NCI-H2171 treated with DMSO at 0.1 percent for 48 hours (cell line): ENCODE data around the gene KBTBD2.
"Not testable (repeated sequence)": the region's sequence is repeated elsewhere in the genome, so short reads cannot be mapped to it uniquely, and the experiment has no call there.

Source experiments
- DNase-seq: peaks from one replicate; lab custom pipeline; 2025; lab: John Stamatoyannopoulos, UW

The KBTBD2 gene

GRCh38 chr7:32893207-32893524 lies 1.6 kb upstream of the KBTBD2 start:
- no peak for DNase-seq

- DNase-seq = peak; percentile 74
These were observed 1.1 kb upstream of the KBTBD2 start for GRCh38 chr7:32892521-32893206.

GRCh38 chr7:32891800-32892520 lies 400 bp upstream of the KBTBD2 start:
- DNase-seq = peak; percentile 98

GRCh38 chr7:32890793-32891042 lies 842 bp downstream of the KBTBD2 start:
- no peak for DNase-seq

- peak; percentile 71 for DNase-seq
These were observed 1.4 kb downstream of the KBTBD2 start for GRCh38 chr7:32890010-32890792.

GRCh38 chr7:32888505-32888904 lies 3.1 kb downstream of the KBTBD2 start:
- no peak for DNase-seq

DNA sequence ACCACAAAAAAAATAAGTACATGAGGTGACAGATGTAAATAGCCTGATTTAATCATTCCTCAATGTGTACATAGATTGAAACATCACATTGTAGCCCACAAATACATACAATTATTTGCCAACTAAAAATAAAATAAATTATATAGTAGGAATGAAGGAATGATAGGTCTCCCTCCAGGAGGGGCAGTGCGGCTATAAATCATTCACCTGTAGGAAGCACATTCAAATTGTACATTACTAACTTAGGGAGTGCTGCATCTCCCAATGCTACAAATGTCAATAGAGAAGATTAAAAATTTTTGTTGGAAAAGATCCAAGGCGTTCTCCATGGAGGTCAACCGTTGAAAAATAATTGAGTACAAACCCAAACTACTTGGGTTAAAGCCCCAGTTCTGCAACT lies 4.2 kb downstream of the KBTBD2 start:
- no peak for DNase-seq

DNA sequence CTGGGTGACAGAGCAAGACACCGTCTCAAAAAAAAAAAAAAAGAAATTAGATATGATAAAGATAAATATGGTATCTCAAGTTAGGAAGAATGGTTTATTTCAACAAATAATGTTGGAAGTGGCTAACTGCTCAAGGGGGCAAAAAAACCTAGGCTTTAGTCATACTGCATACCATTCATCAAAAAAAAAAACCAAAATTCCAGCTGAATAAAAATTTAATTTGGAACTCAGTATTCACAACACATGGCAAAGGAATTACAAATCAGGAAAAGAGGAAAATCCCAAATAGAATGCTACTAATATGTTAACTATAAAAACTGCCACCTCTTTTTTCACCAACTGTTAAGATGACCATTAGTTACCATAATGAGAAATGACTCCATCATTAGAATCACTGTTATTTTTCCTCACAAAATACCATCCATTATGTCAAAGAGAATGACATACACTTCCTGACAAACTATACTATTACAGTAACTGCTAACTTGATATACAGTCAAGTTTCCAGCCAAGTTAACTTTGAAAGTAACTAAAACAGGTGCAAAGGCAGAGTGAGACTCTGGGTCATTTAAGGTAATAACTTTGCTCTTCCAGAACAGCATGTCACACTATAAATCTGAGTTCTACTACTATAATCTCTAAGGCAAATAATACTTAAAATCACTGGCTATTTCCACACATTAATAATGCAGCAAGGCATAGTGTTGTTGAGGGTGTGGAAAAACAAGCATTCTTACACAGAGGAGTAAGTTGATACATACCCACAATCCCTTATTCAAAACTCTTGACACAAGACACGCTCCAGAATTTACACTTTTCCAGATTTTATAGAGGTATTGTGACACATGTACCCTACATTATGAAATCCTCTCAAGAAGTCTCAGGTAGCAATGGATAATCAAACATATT lies 10.2 kb downstream of the KBTBD2 start:
- DNase-seq = peak; percentile 20

GRCh38 chr7:32879460-32879859 lies 12.1 kb downstream of the KBTBD2 start:
- DNase-seq = peak; percentile 68

GRCh38 chr7:32878023-32878422 lies 13.5 kb downstream of the KBTBD2 start:
- peak; percentile 36 for DNase-seq

GRCh38 chr7:32872421-32872820 lies 19.1 kb downstream of the KBTBD2 start:
- no peak for DNase-seq

- no peak for DNase-seq
These were observed 19.8 kb downstream of the KBTBD2 start for GRCh38 chr7:32871624-32872371.

- DNase-seq = no peak
These were observed 21.3 kb downstream of the KBTBD2 start for GRCh38 chr7:32870298-32870697.

DNA sequence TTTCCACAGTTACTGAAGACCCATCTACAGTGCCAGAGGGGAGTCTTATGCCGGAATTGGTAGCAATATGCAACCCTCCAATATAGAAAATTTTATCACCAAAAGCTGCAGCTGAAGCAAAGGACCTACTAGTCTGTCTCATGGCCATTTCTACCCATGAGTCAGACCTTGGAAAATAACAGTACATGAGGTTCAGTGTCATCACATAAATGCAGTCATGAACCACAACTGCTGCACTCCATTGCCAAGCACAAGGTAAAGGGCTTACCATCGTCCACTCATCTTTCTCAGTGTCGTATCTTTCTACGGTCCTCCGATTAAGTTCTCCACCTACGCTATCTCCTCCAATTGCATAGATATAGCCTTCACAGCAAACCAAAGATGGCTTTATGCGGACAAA lies 21.8 kb downstream of the KBTBD2 start:
- DNase-seq = no peak

GRCh38 chr7:32868116-32868515 lies 23.4 kb downstream of the KBTBD2 start:
- no peak for DNase-seq

DNA sequence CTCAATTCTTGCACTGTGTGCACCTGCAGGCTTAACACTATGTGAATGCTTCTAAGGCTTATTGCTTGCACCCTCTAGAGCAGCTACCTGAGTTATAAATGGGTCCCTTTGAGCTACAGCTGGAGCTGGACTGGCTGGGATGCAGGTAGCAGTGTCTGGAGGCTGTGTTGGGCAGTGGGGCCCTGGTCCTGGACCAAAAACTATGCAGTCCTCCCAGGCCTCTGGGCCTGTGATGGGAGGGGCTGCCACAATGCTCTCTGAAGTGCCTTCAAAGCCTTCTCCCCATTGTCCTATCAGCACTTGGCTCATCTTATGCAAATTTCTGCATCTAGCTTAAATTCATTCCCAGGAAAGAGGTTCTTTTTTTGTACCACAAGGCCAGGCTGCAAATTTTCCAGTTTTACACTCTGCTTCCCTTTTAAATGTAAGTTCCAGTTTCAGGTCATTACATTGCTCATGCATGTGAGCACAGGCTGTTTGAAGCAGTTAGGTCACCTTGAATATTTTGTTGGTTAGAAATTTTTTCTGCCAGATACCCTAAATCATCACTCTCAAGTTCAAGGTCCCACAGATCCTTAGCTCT lies 26.0 kb downstream of the KBTBD2 start:
- DNase-seq = no peak

DNA sequence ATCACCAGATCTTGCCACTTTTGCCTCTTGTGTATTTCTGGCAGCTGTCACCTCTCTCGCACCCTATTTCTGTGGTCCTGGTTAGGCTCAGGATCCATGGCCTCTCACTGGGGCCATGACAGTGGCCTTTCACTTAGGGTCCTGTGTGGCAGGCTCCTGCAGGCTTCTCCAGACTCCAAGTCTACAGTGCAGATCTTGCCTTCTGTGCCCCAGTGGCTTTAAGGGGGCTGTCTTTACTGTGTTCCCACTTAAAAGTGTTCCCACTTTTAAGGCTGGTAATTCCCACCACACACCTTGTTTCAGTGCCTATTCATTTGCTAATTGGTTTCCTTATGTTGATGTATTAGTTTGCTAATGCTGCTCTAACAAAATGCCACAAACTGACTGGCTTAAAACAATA lies 27.7 kb downstream of the KBTBD2 start:
- not testable (repeated sequence) for DNase-seq

GRCh38 chr7:32860090-32860489 lies 31.5 kb downstream of the KBTBD2 start:
- DNase-seq = no peak

DNA sequence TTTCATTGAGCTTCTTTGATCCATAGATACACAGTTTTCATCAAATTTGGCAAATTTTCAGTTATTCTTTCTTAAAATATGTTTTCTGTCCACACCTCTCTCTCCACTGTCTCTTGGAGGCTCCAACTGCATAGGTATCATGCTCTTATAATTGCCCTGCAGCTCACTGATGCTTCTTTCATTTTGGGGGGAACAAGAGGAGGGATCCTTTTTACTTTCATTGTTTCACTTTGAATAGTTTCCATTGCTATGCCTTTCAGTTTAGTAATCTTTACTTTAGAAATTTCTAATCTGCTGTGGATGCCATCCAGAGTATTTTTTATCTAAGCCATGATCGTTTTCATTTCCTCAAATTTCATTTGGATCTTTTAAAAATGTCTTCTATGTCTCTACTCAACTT lies 32.9 kb downstream of the KBTBD2 start:
- DNase-seq = no peak

GRCh38 chr7:32857063-32857462 lies 34.5 kb downstream of the KBTBD2 start:
- DNase-seq = not testable (repeated sequence)
